Measurements from ENCODE around the gene NXT1.

DNA sequence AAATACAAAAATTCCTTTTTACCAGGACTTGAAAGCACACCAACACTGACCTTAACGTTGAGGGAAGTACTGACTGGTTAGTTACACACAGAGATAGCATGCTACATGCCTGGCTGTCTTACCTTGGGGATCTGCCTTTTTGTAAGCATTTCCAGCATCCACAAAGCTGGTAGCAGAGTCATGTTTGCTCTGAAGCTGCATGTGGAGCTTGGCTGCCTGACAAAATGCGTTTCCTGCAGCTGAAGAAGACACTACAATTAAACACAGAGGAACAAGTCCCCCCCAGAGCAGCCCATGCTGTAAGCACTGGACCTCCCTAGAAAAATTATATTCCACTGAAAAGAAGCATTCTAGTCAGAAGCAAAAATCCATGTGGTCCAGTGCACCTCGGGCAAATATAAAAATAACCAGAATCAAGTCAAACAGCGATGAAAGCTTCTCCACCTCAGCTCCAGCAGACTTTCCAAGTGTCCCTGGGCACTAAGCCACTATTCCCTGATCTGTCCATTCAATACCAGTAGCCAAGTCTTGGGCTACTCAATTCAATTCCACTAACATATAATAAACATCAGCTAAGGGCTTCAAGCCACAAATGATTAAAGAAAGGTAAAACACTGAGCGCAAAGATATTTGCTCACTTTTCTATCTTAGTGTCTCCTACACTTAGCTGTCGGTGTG, 46.5 kb downstream of the NXT1 start:
- TF ChIP-seq, protein P1, sequence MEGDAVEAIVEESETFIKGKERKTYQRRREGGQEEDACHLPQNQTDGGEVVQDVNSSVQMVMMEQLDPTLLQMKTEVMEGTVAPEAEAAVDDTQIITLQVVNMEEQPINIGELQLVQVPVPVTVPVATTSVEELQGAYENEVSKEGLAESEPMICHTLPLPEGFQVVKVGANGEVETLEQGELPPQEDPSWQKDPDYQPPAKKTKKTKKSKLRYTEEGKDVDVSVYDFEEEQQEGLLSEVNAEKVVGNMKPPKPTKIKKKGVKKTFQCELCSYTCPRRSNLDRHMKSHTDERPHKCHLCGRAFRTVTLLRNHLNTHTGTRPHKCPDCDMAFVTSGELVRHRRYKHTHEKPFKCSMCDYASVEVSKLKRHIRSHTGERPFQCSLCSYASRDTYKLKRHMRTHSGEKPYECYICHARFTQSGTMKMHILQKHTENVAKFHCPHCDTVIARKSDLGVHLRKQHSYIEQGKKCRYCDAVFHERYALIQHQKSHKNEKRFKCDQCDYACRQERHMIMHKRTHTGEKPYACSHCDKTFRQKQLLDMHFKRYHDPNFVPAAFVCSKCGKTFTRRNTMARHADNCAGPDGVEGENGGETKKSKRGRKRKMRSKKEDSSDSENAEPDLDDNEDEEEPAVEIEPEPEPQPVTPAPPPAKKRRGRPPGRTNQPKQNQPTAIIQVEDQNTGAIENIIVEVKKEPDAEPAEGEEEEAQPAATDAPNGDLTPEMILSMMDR (conservative IDR thresholded peaks at IDR 0.05), result no peak
- no peak for TF ChIP-seq ZFX (IDR thresholded peaks at IDR 0.05)

Measured in C4-2B (cell line).